HCT116 (cell line): ENCODE data around the gene HDGF. TPM values are rescaled to one million over a fixed set of nuclear protein-coding genes. Genes with fewer than 3 reads are reported as not detected.

Source experiments
- ATAC-seq: fragments of 200-7000 bp; cut with Tn5 transposase; 2 replicates; pipeline ENCODE4 v1.9.1; 2020; ENCODE audit warnings: mild to moderate bottlenecking, moderate library complexity
- BruUV-seq: library from RNA; stranded (reverse); fragments of 400-500 nt; replicated peaks from 2 replicates; lab custom pipeline; 2021; lab: Mats Ljungman, UMichigan
- CTCF ChIA-PET: fragments of 300-600 bp; sonication (Branson Sonifier 250); formaldehyde crosslinking; loops from one replicate; lab custom pipeline; 2021; ENCODE audit warnings: antibody characterized with exemption; lab: Charles Lee
- POLR2A ChIA-PET: fragments of 300-600, 350-600 bp; sonication (Branson Sonifier 250); formaldehyde crosslinking; loops from one replicate; lab custom pipeline; 2021; ENCODE audit warnings: antibody characterized with exemption; lab: Charles Lee
- RAD21 ChIA-PET, 2 experiments: fragments of 300-600 bp; sonication (Branson Sonifier 250); formaldehyde crosslinking; loops; one replicate each; lab custom pipeline; 2023; ENCODE audit warnings: low total read pairs in 2 of 2; ENCODE audit not compliant: uncharacterized antibody in 2 of 2, unreplicated experiment in 2 of 2, low non-redundant PET in 1 of 2; lab: Charles Lee
- DNase-seq: peaks from one replicate; pipeline ENCODE4 v3.0.0-alpha.2; 2010; ENCODE audit warnings: low read depth, low spot score
- H2AFZ ChIP-seq: fragments of 200-600 bp; shearing (Covaris generic), sonication (generic); 2 replicates; pipeline ENCODE4 v1.6.1; 2017; ENCODE audit warnings: low read depth, mixed run types, mixed read lengths, antibody characterized with exemption, low read length; ENCODE audit not compliant: poor library complexity, severe bottlenecking
- H3K27ac ChIP-seq: 2 replicates; pipeline ENCODE4 v1.5.1; 2012; ENCODE audit warnings: low read depth, low read length
- H3K27me3 ChIP-seq: fragments of 200-600 bp; sonication (generic); 2 replicates; pipeline ENCODE4 v1.6.1; 2016; ENCODE audit warnings: mixed run types, low read length, mixed read lengths; ENCODE audit not compliant: insufficient read depth
- H3K36me3 ChIP-seq, 2 experiments: fragments of 200-500 bp in 1 of 2; fragments of 200-600 bp in 1 of 2; sonication (Bioruptor generic) in 1 of 2; sonication (generic) in 1 of 2; 2 replicates each; pipeline versions ENCODE4 v1.5.1 to v1.6.1; 2014 to 2016; ENCODE audit warnings: low read length in 2 of 2, inconsistent platforms in 1 of 2, mixed read lengths in 1 of 2, mixed run types in 1 of 2; ENCODE audit not compliant: insufficient read depth in 2 of 2, control insufficient read depth in 1 of 2
- H3K4me1 ChIP-seq, 2 experiments: fragments of 200-600 bp in 1 of 2; sonication (generic) in 1 of 2; 2 replicates each; pipeline versions ENCODE4 v1.5.1 to v1.6.1; 2012 to 2017; ENCODE audit warnings: low read length in 2 of 2, inconsistent platforms in 1 of 2, mild to moderate bottlenecking in 1 of 2, mixed read lengths in 1 of 2, mixed run types in 1 of 2, moderate library complexity in 1 of 2; ENCODE audit not compliant: insufficient read depth in 2 of 2, control insufficient read depth in 1 of 2
- H3K4me2 ChIP-seq: fragments of 200-600 bp; sonication (generic); 2 replicates; pipeline ENCODE4 v1.6.1; 2017; ENCODE audit warnings: mixed run types, low read length, mixed read lengths
- H3K4me3 ChIP-seq, 2 experiments: fragments of 200-600 bp in 1 of 2; sonication (generic) in 1 of 2; replicated peaks in 1 of 2; 2 replicates each; pipeline ENCODE4 v1.5.1; 2011 to 2016; ENCODE audit warnings: low read length in 2 of 2, control low read depth in 1 of 2, low read depth in 1 of 2, mild to moderate bottlenecking in 1 of 2, mixed read lengths in 1 of 2, mixed run types in 1 of 2
- H3K79me2 ChIP-seq: fragments of 200-600 bp; sonication (generic); 2 replicates; pipeline ENCODE4 v1.6.1; 2017; ENCODE audit warnings: mild to moderate bottlenecking, mixed run types, low read length, moderate library complexity, mixed read lengths; ENCODE audit not compliant: insufficient read depth
- H3K9ac ChIP-seq: fragments of 200-600 bp; sonication (generic); 2 replicates; pipeline ENCODE4 v1.6.1; 2016; ENCODE audit warnings: low read length, mixed read lengths
- H3K9me2 ChIP-seq: fragments of 200-600 bp; sonication (generic), shearing (Covaris generic); 2 replicates; pipeline ENCODE4 v1.6.1; 2017; ENCODE audit warnings: mixed run types, mild to moderate bottlenecking, moderate library complexity; ENCODE audit not compliant: insufficient read depth
- H3K9me3 ChIP-seq, 2 experiments: fragments of 200-500 bp in 1 of 2; fragments of 200-600 bp in 1 of 2; sonication (Bioruptor generic) in 1 of 2; sonication (generic) in 1 of 2; 2 replicates each; pipeline ENCODE4 v1.6.1; 2014 to 2017; ENCODE audit warnings: low read length in 2 of 2, mixed read lengths in 2 of 2, inconsistent platforms in 1 of 2, low read depth in 1 of 2, mild to moderate bottlenecking in 1 of 2, mixed run types in 1 of 2, moderate library complexity in 1 of 2; ENCODE audit not compliant: control insufficient read depth in 1 of 2, insufficient read depth in 1 of 2
- H4K20me1 ChIP-seq: fragments of 200-600 bp; sonication (generic), shearing (Covaris generic); 2 replicates; pipeline ENCODE4 v1.6.1; 2017; ENCODE audit warnings: mixed run types, mild to moderate bottlenecking, moderate library complexity; ENCODE audit not compliant: insufficient read depth
- CBX3 ChIP-seq: IDR thresholded peaks from 2 replicates; pipeline ENCODE4 v1.6.1; 2012; ENCODE audit warnings: low read depth
- EGR1 ChIP-seq: IDR thresholded peaks from 2 replicates; pipeline ENCODE4 v1.6.1; 2012; ENCODE audit warnings: low read depth
- EZH2 ChIP-seq: fragments of 200-600 bp; sonication (generic); IDR thresholded peaks from 2 replicates; pipeline ENCODE4 v1.6.1; 2017; ENCODE audit warnings: antibody characterized with exemption, mixed run types
- FOSL1 ChIP-seq: IDR thresholded peaks from 2 replicates; pipeline ENCODE4 v1.6.1; 2012; ENCODE audit warnings: low read depth
- JUND ChIP-seq: IDR thresholded peaks from 2 replicates; pipeline ENCODE4 v1.6.1; 2012
- POLR2A ChIP-seq: IDR thresholded peaks from 2 replicates; pipeline ENCODE4 v1.7.0; 2011; ENCODE audit warnings: borderline replicate concordance; ENCODE audit not compliant: insufficient read depth, insufficient read length; ENCODE audit errors: extremely low read depth
- POLR2AphosphoS5 ChIP-seq: IDR thresholded peaks from 2 replicates; pipeline ENCODE4 v1.6.1; 2011; ENCODE audit warnings: mild to moderate bottlenecking, low read depth, low read length, moderate library complexity
- RAD21 ChIP-seq: IDR thresholded peaks from 2 replicates; pipeline ENCODE4 v1.6.1; 2012; ENCODE audit warnings: low read depth, mild to moderate bottlenecking
- SIN3A ChIP-seq: IDR thresholded peaks from 2 replicates; pipeline ENCODE4 v1.6.1; 2012; ENCODE audit warnings: low read depth
- SP1 ChIP-seq: IDR thresholded peaks from 2 replicates; pipeline ENCODE4 v1.6.1; 2012; ENCODE audit warnings: low read depth
- SRF ChIP-seq: IDR thresholded peaks from 2 replicates; pipeline ENCODE4 v1.6.1; 2012; ENCODE audit warnings: low read depth
- YY1 ChIP-seq: IDR thresholded peaks from 2 replicates; pipeline ENCODE4 v1.6.1; 2011; ENCODE audit warnings: low read length, low read depth, moderate library complexity, mild to moderate bottlenecking; ENCODE audit not compliant: insufficient replicate concordance; ENCODE audit errors: extremely low read depth
- ZNF274 ChIP-seq: fragments of 200-500 bp; sonication (Bioruptor generic); IDR thresholded peaks from 2 replicates; pipeline ENCODE4 v1.6.1; 2014; ENCODE audit warnings: mild to moderate bottlenecking, low read depth, low read length, inconsistent platforms
- intact Hi-C: fragments of 100-400 bp; cut with micrococcal nuclease; formaldehyde crosslinking; loops from 2 replicates; pipeline ENCODE4 v1.10.0; 2022
- total RNA-seq: library from RNA; stranded (reverse); gene quantifications from one replicate; pipeline ENCODE4 v1.2.1, GENCODE V29; 2021; ENCODE audit not compliant: unreplicated experiment
- TF ChIP-seq, protein P1 (sequence below): IDR thresholded peaks from 2 replicates; pipeline ENCODE4 v1.6.1; 2012
- TF ChIP-seq, protein P2 (sequence below): IDR thresholded peaks from 2 replicates; pipeline ENCODE4 v1.6.1; 2012; ENCODE audit warnings: low read depth

Gene HDGF
- total RNA-seq, 1 experiment from 2014 or later: 304 TPM

- no peaks in the 10 kb centered on the region for H3K27me3 ChIP-seq
- peaks cover 27% of the 10 kb centered on the region for H3K79me2 ChIP-seq
- H4K20me1 ChIP-seq: no peaks in the 10 kb centered on the region
- DNase-seq (no peak), ATAC-seq (no peak)
- H3K4me3 ChIP-seq: peak overlapping the region in 1 of 2 experiments; percentile 63; a peak in 1 of 4 replicates
- CTCF ChIA-PET: interaction anchor here (1.5 to 14.7 kb wide), 2 partner anchors 12 to 23 kb away, joined by 7 to 310 read pairs; no protein-coding TSS in a partner anchor
- TF ChIP-seq SIN3A (no peak), SRF (no peak)
- POLR2A ChIA-PET: interaction anchor here (1.0 to 6.4 kb wide), 3 partner anchors 9 to 23 kb away, joined by 3 to 87 read pairs (median 36); no protein-coding TSS in a partner anchor
- peak overlapping the region; percentile 80; the same call in 1 of the 2 replicates for H3K9ac ChIP-seq
- no peak overlapping the region for H2AFZ ChIP-seq
- no TSS peak for BruUV-seq
- H3K4me1 ChIP-seq: peaks cover 44 to 59% of the 10 kb centered on the region in 2 experiments
- RAD21 ChIA-PET: interaction anchor here in 1 of 2 experiments (1.3 kb wide), 1 partner anchor 14 kb away, joined by 3 read pairs; no protein-coding TSS in a partner anchor
- H3K4me2 ChIP-seq: peak overlapping the region; percentile 85
- no peaks in the 10 kb centered on the region for H3K9me3 ChIP-seq
- H3K27ac ChIP-seq: peak overlapping the region; percentile 89
- no peaks in the 10 kb centered on the region for H3K9me2 ChIP-seq
- intact Hi-C loops: no loop called here
- peaks cover 22 to 26% of the 10 kb centered on the region in 2 experiments; a peak in 3 of 4 replicates for H3K36me3 ChIP-seq
Observed at GRCh38 chr1:156703336-156703735, 48.1 kb downstream of the HDGF start.

DNA sequence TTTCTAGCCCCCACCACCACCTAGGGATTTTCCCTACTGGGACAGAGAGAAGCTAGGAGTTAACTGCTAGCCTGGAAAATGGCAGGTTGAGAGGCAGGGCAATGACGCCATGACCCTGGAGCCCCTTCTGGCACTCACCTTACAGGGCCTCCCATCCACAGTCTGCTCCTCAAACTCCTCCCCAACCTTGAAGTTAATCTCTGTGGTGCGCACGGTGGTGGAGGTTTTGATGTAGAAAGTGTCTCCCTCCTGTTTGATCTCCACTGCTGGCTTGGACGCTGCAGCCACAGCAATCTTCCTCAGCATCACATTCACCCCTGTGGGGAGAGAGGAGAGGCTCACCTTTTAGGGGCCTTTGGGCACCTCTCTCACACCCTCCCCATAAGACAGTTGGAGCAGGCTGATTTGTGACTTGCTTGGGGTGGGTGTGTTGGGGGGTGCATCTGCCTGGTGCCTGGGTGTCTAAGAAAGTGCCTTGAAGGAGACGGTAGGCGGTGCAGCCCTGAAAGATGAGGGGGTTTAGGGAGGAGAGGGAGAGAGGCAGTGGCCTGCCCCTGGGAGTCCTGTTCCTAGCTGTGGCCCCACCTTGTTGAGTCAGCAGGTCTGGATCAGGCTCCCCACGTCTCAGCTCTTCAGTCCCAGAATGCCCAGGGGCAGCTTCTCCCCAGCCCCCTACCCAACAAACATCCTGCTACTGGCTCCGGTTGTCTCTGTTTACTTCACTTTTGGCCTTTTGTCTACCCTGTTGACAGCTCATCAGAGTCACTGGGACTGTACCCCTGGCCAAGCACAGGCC is 50.5 kb downstream of the HDGF start:
- H3K9me2 ChIP-seq: no peaks in the 10 kb centered on the region
- ATAC-seq (no peak), DNase-seq (no peak)
- H3K27ac ChIP-seq: no peak overlapping the region
- H3K9me3 ChIP-seq: no peaks in the 10 kb centered on the region
- RAD21 ChIA-PET: no interaction called here
- H3K79me2 ChIP-seq: peaks cover 27% of the 10 kb centered on the region
- peaks cover 22 to 26% of the 10 kb centered on the region in 2 experiments; a peak in 3 of 4 replicates for H3K36me3 ChIP-seq
- peaks cover 22 to 35% of the 10 kb centered on the region in 2 experiments for H3K4me1 ChIP-seq
- POLR2A ChIA-PET: interaction anchor here (6.4 kb wide), 1 partner anchor 11 kb away, joined by 87 read pairs; no protein-coding TSS in a partner anchor
- H3K27me3 ChIP-seq: no peaks in the 10 kb centered on the region
- H3K4me2 ChIP-seq: no peak overlapping the region
- TF ChIP-seq YY1 (no peak), SP1 (no peak), SRF (no peak), CBX3 (no peak), FOSL1 (no peak), POLR2AphosphoS5 (no peak), SIN3A (no peak), ZNF274 (no peak), EGR1 (no peak), EZH2 (no peak), JUND (no peak), RAD21 (no peak), POLR2A (no peak)
- TF ChIP-seq, protein P1, sequence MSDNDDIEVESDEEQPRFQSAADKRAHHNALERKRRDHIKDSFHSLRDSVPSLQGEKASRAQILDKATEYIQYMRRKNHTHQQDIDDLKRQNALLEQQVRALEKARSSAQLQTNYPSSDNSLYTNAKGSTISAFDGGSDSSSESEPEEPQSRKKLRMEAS: no peak
- TF ChIP-seq, protein P2, sequence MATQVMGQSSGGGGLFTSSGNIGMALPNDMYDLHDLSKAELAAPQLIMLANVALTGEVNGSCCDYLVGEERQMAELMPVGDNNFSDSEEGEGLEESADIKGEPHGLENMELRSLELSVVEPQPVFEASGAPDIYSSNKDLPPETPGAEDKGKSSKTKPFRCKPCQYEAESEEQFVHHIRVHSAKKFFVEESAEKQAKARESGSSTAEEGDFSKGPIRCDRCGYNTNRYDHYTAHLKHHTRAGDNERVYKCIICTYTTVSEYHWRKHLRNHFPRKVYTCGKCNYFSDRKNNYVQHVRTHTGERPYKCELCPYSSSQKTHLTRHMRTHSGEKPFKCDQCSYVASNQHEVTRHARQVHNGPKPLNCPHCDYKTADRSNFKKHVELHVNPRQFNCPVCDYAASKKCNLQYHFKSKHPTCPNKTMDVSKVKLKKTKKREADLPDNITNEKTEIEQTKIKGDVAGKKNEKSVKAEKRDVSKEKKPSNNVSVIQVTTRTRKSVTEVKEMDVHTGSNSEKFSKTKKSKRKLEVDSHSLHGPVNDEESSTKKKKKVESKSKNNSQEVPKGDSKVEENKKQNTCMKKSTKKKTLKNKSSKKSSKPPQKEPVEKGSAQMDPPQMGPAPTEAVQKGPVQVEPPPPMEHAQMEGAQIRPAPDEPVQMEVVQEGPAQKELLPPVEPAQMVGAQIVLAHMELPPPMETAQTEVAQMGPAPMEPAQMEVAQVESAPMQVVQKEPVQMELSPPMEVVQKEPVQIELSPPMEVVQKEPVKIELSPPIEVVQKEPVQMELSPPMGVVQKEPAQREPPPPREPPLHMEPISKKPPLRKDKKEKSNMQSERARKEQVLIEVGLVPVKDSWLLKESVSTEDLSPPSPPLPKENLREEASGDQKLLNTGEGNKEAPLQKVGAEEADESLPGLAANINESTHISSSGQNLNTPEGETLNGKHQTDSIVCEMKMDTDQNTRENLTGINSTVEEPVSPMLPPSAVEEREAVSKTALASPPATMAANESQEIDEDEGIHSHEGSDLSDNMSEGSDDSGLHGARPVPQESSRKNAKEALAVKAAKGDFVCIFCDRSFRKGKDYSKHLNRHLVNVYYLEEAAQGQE: no peak
- H3K9ac ChIP-seq: no peak overlapping the region
- CTCF ChIA-PET: interaction anchor here (1.4 to 14.7 kb wide), 2 partner anchors 10 to 25 kb away, joined by 3 to 310 read pairs; no protein-coding TSS in a partner anchor
- intact Hi-C loops: no loop called here
- H3K4me3 ChIP-seq: no peak overlapping the region
- H4K20me1 ChIP-seq: no peaks in the 10 kb centered on the region
- no TSS peak for BruUV-seq
- no peak overlapping the region for H2AFZ ChIP-seq
